SK-MEL-5 (cell line): Measurements from ENCODE around the gene TBX2. TPM values are rescaled to one million over a fixed set of nuclear protein-coding genes. Genes with fewer than 3 reads are reported as not detected.
A peak's percentile ranks its signal among the peaks of the same experiment; 100 is the strongest.

Source experiments
- DNase-seq: peaks from one replicate; pipeline ENCODE4 v3.0.0-alpha.2; 2016; ENCODE audit warnings: low read depth, low spot score
- in situ Hi-C: cut with HindIII; loops from 2 replicates; pipeline ENCODE4 v1.10.0; 2016; ENCODE audit warnings: low sequenced_read_pairs, high pct_unique_total_duplicates, low pct_unique_long_range_greater_than_20kb
- total RNA-seq: library from RNA; depleted of rRNA; stranded (reverse); fragments of >200 nt; shearing (Covaris generic); gene quantifications from 2 replicates; pipeline ENCODE4 v1.2.3, GENCODE V29; 2014

TBX2 gene
- total RNA-seq, 1 experiment from 2014 or later: 25.2 TPM

DNA sequence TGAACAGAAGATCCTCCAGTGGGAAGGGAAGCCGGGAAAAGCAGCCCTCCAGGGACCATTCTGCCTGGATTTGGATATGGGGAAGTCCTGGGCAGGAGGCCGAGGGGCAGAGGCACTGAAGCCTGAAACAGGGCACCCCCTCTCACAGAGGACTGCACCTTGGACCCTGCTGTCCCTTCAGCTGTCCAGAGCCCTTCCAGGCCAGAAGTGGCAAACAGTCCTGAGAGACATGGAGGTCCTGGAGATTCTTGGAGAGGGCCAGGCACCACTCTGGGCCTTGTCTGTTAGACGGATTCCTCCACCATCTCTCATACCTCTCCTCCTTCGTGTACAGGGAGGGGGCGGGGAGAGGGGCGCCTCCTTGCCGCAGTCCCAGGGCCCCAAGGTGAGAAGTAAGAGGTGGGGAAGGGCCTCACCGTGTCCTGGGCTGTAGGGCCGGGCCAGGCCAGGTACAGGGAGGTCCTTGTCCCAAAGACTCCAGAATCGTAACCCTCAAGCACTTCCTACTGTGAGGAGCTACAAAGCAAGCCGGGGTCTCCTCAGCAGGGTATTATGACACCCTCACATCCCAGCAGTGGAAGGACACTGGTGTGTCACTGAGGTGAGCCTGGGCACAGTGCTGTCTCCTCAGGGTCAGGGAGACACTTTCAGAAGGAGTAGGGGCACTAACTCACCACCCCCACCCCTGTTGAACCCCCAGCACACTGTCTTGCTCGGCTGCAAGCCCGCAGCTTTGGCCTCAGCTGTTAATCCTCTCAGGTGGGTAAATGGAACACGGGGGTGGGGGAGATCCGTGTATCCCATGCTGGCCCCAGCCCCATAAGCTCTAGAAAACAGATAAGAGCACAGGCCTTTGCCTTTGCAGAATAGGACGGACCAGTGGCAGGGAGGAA is 16.6 kb upstream of the TBX2 start:
- no peak for DNase-seq
- in situ Hi-C loops: no loop called here

DNA sequence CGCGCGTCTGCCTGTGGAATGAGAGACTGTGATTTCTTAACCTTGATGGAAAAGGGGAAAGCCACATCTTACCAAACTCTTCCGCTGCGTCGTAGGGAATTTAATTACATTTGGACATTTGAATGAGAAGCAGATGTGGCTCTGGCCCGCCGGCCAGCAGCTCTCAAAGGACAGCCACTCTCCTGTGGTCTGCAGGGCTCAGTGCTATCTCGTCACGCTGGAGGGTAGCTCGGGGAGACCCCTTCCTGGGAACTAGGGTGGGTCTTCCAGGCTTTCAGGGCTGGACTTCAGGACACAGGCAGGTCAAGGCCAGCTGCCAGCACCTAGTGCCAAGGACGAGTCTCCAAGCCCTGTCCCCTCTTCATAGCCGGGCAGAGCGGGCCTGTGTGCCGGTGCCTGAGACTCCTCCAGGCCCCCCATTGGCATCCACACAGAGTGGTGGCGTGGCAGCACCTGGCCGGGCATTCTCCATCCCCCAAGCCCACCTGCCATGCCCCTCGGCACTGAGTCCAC is 15.9 kb upstream of the TBX2 start:
- no peak for DNase-seq
- in situ Hi-C loops: no loop called here

DNA sequence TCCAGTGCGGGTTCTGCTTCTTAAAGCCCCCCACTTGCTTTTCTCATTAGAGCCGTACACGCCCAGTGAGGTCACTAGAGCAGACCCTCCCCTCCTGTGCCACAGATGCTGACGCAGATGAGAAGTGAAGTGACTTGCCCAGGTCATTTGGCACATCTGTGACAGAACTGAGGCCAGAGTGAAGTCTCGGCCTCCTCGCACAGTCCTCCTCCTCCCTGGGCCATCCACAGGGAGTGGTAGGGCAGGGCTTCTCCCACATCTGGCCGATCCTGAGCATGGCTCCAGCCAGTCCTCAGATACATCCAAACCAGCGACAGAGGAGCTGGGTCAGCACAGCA is 15.3 kb upstream of the TBX2 start:
- no peak for DNase-seq
- in situ Hi-C loops: no loop called here

DNA sequence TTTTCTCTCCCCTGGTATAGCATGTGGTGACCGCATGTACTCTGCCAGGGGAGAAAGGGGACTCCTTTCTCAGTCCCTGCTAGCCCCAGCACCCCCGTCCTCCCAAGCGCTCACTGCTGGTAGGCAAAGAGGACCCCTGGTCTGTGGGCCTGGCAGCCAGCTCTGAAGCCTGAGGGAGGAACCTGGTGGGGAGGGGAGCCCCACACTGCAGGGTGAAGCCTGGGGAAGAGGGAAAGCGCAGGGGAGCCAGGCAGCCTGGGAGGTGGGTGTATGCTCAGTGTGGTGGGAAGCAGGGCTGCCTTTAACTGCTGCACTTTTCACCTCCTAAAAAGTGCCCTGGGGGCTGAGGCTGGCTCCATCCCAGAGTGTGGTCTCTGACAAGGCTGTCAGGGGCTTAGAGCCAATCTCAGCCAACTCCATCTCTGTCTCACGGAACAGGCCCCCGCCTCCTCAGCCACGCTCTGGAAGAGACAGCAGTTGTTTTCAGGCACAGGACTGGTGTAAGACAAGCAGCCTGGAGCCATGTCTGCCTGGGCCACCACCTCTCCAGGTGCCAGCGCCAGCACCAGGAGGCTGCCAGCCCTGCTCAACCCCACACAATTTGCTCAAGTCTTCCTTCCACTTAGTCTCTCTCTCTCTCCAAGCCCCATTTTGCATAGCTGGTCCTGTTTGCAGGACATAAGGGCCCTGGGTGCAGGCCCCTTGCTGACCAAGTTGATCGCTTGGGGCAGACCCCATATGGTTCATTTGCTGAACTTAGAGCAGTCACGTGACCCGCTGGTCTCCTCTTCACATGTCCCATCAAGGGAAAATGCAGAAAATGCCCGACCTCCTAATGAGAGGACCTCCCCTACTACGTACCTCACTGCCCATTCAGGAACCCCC is 14.7 kb upstream of the TBX2 start:
- no peak for DNase-seq
- in situ Hi-C loops: no loop called here

- in situ Hi-C loops: no loop called here
- DNase-seq: no peak
Measured at GRCh38 chr17:61385577-61386236, 13.9 kb upstream of the TBX2 start.

- no peak for DNase-seq
- in situ Hi-C loops: no loop called here
Measured at GRCh38 chr17:61386251-61386650, 13.4 kb upstream of the TBX2 start.

GRCh38 chr17:61387011-61387410 is 12.6 kb upstream of the TBX2 start:
- DNase-seq: no peak

DNA sequence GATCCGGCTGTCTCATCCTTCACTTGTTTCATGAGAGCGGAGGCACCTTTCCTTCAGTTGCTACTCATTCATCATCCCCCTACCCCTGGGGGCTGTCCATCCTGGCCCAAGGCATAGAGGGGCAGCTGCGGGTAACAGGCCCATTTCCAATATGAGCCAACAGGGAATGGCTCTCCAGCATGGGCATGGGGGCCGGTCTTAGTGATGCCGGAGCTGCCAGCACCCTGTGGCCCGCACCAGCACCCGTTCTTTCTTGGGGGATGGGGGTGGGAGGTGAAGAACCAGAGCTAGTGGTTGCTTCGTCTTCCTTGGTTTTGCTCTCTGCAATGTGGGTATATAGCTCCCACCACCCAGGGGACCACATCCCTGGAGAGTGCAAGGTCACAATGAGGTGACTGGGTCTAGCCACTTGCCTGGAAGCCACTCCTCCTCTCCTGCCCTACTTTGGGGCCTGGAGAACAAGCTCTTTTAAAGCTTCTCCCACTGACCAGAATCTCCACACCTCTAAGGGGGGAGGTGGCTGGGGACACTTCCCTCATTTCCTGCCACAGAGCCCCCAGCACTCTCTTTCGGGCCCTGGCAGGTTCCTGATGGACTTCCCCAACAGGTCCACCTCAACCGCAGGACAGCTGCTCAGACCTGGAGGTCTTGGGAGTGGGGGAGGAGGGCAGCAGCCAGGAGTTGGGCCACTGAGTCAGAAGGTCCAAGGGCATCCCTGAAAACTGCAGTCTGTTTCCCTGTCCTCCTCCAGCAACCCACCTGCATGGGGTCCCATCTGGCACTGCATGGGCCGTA is 11.9 kb upstream of the TBX2 start:
- no peak for DNase-seq
- in situ Hi-C loops: no loop called here

More at GRCh38 chr17:61387011-61387410, 12.6 kb upstream of the TBX2 start:
- in situ Hi-C loops: no loop called here

DNA sequence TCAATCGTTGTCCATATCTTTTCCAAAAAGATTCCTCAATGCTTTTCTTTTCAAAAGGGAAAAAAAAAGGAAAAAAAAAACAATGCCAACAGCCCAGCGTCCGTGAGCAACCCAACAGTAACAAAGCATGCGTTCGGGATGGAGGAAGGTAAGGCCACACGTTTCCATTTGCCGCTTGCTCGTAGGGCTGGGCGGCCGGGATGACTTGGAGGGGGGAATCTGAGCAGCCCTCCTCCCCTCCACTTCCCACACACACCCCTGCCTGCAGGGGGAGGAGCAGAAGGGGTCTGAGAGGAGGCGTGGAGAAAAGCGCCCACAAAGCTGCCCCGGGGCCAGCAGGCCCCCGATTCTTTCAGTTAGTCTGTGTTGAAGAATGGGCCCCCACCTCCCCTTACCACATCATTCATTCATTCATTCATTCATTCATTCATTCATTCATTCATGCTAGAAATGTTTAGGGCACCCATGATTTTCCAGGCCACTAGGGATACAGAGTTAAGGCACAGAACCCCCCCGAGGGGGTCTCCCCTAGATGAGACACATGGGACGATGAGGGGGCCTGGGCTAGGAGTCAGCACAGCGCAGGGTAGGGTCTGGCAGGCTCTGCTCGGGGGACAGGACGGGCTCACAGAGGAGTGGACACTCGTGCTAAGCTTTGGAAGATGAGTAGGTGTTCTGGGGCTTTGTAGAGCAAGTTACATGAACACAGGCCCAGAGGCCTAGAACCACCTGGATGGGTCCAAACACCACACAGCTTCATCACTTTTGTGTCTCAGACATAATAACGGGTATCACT is 10.9 kb upstream of the TBX2 start:
- no peak for DNase-seq
- in situ Hi-C loops: no loop called here

GRCh38 chr17:61389670-61390478 is 9.8 kb upstream of the TBX2 start:
- DNase-seq: peak; percentile 72
- in situ Hi-C loops: no loop called here

DNA sequence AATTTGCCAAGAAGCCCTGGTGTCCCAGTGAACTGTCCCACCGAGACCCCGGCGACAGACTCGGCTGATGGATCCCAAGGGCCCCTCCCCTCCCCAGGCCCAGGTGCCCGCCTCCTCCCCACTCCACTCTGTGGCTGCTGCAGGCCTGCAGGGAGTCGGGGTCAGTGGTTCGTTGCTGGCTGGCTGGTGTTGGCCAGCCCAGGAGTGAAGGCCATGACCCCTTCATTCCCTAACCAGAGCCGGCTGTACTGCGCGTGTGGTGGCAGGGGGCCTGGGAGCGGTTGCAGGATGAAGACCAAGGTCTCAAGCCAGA is 9.2 kb upstream of the TBX2 start:
- in situ Hi-C loops: no loop called here
- no peak for DNase-seq

DNA sequence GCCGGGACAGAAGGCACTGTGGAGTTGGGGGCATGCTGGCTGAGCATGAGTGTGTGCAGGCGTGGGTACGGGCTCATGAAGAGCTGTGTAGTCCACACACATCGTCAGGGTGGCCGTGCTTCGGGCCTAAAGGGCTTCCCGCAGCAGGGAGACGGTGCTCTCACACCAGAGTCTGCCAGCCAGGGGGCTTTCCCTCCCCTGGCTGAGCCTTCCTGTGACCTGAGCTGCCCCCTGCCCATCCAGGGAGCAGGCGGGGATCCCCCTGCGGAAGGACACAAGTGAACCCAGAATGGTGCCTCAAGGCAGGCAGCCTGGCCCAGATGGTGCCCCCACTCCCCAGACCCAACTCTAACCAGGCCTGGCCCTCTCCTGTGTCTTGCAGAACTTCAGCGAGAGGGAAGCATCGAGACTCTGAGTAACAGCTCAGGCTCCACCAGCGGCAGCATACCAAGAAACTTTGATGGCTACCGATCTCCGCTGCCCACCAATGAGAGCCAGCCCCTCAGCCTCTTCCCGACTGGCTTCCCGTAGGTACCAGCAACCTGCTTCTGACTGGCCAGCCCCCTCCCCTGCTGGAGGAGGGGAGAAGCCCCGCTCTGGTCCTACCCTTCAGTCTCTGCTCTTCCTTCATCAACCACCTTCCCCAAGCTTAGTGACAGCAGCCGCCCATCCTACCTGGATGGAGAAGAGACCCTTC is 7.9 kb upstream of the TBX2 start:
- DNase-seq: no peak
- in situ Hi-C loops: no loop called here

DNA sequence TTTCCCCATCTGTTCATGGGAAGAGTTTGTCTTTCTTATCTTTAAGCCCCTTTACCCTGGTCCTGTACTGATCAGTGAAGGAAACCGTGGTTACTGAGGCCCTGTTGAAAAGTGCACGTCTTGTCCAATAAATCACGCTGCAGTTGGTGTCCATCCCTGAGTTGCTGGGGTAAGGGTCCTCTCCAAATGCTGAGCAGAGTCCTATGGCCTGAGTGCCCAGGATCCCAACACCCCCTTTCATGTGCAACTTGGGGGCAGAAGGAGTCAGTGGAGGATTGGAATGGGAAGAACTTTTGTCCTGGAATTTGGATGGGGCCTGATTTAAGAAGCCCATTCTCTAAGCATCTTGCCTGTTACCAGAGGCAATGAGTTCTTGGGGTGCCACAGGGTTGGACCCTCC is 7.0 kb upstream of the TBX2 start:
- no peak for DNase-seq
- in situ Hi-C loops: no loop called here

- in situ Hi-C loops: no loop called here
- peak; percentile 78 for DNase-seq
Measured at GRCh38 chr17:61393550-61393903, 6.1 kb upstream of the TBX2 start.

DNA sequence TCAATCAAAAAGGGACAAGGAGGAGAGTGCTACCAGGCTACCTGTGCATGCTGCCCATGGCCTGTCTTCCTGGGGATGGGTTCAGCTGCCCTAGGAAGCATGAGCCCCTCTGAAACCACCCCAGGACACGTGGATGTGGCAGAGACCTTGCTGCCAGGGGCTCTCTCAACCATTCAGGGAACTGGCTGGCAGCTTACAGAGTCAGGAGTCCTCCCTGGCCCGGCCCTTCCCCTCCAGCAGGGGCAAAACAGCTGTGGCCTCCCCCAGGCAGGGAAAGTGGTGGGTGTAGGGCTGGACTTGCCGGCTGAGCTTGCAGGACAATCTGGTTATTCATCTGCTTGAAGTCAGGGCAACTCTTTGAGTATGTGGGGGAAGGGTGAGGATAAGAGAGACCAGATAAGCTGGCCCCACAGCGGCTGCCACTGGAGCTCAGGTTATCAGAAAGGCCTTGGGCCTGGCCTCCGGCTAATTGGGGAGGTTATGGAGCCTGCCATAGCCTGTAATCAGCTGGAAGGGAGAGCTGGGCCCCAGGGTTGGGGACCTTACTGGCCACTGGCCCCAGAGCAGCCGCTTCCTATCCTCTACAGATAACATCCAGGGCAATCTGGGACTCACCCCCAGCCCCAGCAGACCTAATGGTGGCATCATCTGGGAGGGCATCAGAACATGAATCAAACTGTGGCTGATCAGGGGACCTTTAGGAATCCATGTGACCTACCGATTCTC is 5.6 kb upstream of the TBX2 start:
- in situ Hi-C loops: no loop called here
- DNase-seq: peak; percentile 88
